ENCODE results near the gene FLT1.

- TF ChIP-seq CTCF (tag by site-specific recombination; IDR thresholded peaks at IDR 0.05) (no peak), SP2 (tag by site-specific recombination; IDR thresholded peaks at IDR 0.05) (no peak), ZNF362 (tag by site-specific recombination; IDR thresholded peaks at IDR 0.05) (no peak), ZBTB11 (tag by site-specific recombination; conservative IDR thresholded peaks at IDR 0.05; ENCODE audit: low read depth) (no peak), SP7 (tag by site-specific recombination; IDR thresholded peaks at IDR 0.05) (no peak), SP3 (tag by site-specific recombination; IDR thresholded peaks at IDR 0.05) (no peak), ZNF629 (tag by site-specific recombination; IDR thresholded peaks at IDR 0.05) (no peak), ZNF274 (IDR thresholded peaks at IDR 0.05; ENCODE audit: low read length) (no peak), ZNF274 (tag by site-specific recombination; IDR thresholded peaks at IDR 0.05; ENCODE audit: borderline replicate concordance) (no peak), ZNF121 (tag by site-specific recombination; IDR thresholded peaks at IDR 0.05) (no peak), ZNF133 (tag by site-specific recombination; IDR thresholded peaks at IDR 0.05) (no peak), ZNF473 (tag by site-specific recombination; IDR thresholded peaks at IDR 0.05) (no peak), ATF2 (tag by site-specific recombination; IDR thresholded peaks at IDR 0.05; ENCODE audit: low read depth) (no peak), ZBTB6 (tag by site-specific recombination; IDR thresholded peaks at IDR 0.05) (no peak), SCRT2 (tag by site-specific recombination; IDR thresholded peaks at IDR 0.05) (no peak)
Measured at GRCh38 chr13:28306325-28306724, 188.6 kb downstream of the FLT1 start.
